Breast epithelium (tissue), 3 donors: ENCODE results near the gene PTPRN2.

Source experiments
- POLR2A ChIP-seq: fragments of 450-650 bp; IDR thresholded peaks from one replicate; pipeline ENCODE4 v1.6.1; 2016; ENCODE audit warnings: antibody characterized with exemption, mild to moderate bottlenecking, moderate library complexity
- POLR2AphosphoS5 ChIP-seq, 3 donors: sonication (generic); formaldehyde crosslinking; IDR thresholded peaks; one replicate each; pipeline ENCODE4 v1.6.1; 2017; ENCODE audit warnings: antibody characterized with exemption in 3 of 3

DNA sequence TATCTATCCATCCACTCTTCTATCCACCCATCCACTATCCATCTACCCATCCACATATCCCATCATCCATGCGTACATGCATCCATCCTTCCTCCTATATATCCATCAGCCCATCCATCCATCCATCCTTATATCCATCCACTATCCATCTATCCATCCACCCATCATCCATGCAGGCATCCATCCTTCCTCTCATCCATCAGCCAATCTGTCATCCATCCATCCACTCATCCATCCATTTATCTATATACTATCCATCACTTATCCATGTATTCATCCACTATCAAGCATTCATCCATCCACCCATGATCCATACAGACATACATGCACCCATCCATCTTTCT is 765.0 kb downstream of the PTPRN2 start:
- no peak for TF ChIP-seq POLR2A
- TF ChIP-seq POLR2AphosphoS5 (IDR thresholded peaks at IDR 0.05), result no peak
